ENCODE results near the gene RPAP2.
A peak's percentile ranks its signal among the peaks of the same experiment; 100 is the strongest.
"Not testable (repeated sequence)": the region's sequence is repeated elsewhere in the genome, so short reads cannot be mapped to it uniquely, and the experiment has no call there.

The RPAP2 gene

DNA sequence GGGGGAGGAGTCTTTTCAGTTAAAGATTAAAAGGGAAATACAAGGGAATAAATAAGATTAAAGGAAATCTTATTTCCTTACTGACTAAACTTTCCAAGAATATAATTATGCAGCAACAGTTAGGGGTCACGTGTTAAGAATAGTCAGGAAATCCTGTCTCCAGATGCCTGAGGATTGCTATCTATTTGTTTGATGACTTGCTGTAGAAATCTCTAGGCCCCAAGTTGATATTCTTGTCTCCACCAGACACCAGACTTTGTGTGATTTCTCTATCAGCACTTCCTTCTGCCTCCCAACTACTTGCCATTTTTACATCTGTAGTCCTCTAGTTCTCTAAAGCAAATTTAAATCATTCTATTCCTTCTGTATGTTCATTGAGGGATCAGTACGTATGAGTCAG, 77.5 kb downstream of the RPAP2 start:
- DNase-seq (ENCODE audit: low read depth in 3 of 3): no peak

GRCh38 chr1:92377991-92378390, 79.1 kb downstream of the RPAP2 start:
- DNase-seq (ENCODE audit: low read depth in 3 of 3): not testable (repeated sequence)

- DNase-seq (ENCODE audit: low read depth in 3 of 3): no peak
Measured at GRCh38 chr1:92380867-92381266, 82.0 kb downstream of the RPAP2 start.

DNA sequence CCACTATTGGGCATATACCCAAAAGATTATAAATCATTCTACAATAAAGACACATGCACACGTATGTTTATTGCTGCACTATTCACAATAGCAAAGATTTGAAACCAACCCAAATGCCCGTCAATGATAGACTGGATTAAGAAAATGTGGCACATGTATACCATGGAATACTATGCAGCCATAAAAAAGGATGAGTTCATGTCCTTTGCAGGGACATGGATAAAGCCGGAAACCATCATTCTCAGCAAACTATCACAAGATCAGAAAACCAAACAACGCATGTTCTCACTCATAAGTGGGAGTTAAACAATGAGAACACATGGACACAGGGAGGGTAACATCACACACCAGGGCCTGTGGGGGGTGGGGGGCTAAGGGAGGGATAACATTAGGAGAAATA, 95.1 kb downstream of the RPAP2 start:
- not testable (repeated sequence) for DNase-seq (ENCODE audit: low read depth in 3 of 3)

DNA sequence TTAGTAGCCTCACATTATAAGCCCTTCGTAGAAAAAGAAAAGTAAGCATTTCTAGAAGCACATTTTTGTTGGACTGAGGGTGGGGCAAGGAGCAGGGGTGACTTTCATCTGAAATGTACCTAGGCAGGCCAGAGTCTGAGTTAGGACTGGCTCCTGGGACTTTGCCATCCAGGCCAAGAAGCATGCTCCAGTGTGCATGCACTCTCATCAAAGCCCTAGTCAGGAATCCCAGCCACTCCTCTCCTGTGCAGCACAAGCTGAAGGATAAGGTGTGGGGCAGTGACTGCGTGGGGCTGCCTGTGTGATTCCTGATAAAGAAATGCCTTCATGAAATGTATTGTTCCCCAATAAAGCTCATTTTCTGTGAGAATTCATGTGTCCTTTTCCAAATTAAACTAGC, 99.7 kb downstream of the RPAP2 start:
- no peak for DNase-seq (ENCODE audit: low read depth in 3 of 3)

GRCh38 chr1:92399076-92399475, 100.2 kb downstream of the RPAP2 start:
- no peak for DNase-seq (ENCODE audit: low read depth in 3 of 3)

GRCh38 chr1:92404661-92405060, 105.8 kb downstream of the RPAP2 start:
- DNase-seq (ENCODE audit: low read depth in 3 of 3): no peak

DNA sequence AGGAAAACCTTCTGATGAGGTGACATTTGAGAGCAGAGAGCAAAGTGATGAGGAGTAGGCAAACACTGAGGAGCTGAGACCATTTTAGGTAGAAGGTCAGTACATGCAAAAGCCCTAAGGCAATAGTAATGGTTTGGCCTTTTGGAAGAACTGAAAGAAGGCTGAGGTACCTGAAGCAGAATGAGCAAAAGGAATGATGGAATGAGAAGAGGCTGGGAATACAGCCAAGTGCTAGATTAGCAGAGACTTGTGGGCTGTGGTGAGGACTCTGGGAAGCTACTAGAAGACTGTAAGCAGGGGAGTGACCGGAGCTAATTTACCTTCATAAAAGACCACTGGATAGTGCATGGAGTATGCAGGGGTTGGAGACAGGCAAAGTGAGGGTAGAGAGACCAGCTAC, 110.0 kb downstream of the RPAP2 start:
- no peak for DNase-seq (ENCODE audit: low read depth in 3 of 3)

DNA sequence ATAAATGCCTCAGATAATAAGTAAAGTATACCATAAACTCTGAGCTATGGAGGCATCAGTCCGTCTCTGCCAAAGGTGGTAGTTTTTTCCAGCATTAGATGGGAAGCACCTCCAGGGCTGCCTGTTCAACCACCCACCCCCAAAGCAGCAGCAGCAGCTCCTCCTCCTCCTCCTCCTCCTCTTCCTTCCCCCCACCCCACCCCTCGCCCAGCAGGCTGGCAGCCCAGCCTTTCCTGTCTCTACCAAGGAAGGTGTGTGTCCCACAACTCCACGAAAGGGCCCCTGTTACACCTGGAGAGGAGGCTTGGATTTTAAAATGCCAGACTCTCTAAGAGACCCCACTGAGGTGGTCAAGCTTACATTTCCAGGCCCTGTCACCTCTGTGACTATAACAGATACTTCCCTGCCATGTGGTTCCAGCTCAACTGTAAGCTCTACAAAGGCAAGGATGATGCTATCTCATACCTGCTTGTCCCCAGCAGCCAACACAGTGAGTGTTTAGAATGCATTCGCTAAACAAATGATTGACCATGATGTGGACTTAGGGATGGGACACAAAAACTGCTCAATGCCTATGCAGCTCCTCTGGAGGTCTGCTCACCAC, 111.2 kb downstream of the RPAP2 start:
- no peak for DNase-seq (ENCODE audit: low read depth in 3 of 3)

- DNase-seq (ENCODE audit: low read depth in 3 of 3): peak in 2 of 3 experiments; percentile 1 to 11
Measured at GRCh38 chr1:92410706-92411105, 111.8 kb downstream of the RPAP2 start.

- DNase-seq (ENCODE audit: low read depth in 3 of 3): no peak
Measured at GRCh38 chr1:92411511-92411910, 112.7 kb downstream of the RPAP2 start.

DNA sequence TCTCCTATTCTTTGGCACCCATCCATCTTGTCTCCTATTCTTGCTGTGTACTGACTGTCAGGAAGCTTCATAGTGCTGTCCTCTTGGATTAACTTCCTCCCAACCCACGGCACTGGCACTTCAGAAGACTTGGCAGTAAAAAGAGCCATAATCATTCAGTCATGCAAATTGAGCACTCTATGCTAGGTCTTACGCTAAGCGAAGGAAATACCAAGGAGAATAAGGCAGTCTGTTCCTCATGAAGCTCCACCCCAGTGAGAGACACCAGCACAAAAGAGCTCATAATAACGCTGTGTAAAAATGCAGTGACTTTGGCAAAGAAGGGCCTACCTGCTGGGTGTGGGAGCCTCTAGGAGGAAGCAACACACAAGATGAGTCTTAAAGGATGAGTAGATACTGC, 120.8 kb downstream of the RPAP2 start:
- no peak for DNase-seq (ENCODE audit: low read depth in 3 of 3)

DNA sequence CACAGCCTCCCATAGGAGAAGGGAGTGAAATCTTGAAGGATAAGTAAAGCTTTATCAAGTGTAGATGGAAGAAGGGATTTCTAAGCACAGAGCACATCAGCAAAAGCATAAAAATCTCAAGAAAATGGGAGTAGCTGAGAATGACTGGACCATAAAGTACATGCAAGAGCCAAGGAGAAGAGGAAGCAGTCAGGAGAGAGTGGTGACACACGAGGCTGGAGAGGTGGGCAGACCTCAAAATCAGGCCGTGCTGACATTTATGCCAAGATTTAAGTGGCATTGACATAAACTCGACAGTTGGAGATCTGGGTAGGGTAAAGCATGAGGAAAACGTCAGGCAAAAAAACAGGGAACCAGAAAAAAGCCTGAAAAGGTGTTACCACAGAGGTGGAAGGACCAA, 125.5 kb downstream of the RPAP2 start:
- no peak for DNase-seq (ENCODE audit: low read depth in 3 of 3)

- no peak for DNase-seq (ENCODE audit: low read depth in 3 of 3)
Measured at GRCh38 chr1:92425617-92426016, 126.8 kb downstream of the RPAP2 start.

DNA sequence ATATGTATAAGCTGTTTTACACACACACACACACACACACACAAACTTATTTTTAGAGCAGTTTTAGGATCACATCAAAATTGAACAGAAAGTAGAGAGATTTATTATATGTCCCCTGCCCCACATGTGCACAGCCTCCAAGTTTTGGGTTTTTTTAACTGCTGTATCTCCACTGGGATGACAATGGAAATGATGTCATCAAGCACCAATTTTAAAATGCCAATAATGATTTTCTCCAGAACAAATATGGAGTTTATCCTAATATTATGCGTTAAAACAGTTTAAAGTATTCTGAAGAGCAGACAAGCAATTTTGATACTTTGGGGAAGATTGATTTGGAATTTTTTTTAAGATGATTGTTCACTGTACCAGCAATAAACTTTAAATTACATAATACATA, 131.2 kb downstream of the RPAP2 start:
- DNase-seq (ENCODE audit: low read depth in 3 of 3): no peak

DNA sequence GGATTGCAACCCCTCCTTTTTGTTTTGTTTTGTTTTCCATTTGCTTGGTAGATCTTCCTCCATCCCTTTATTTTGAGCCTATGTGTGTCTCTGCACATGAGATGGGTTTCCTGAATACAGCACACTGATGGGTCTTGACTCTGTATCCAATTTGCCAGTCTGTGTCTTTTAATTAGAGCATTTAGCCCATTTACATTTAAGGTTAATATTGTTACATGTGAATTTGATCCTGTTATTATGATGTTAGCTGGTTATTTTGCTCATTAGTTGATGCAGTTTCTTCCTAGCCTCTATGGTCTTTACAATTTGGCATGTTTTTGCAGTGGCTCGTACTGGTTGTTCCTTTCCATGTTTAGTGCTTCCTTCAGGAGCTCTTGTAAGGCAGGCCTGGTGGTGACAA, 135.7 kb downstream of the RPAP2 start:
- DNase-seq (ENCODE audit: low read depth in 3 of 3): not testable (repeated sequence)

DNA sequence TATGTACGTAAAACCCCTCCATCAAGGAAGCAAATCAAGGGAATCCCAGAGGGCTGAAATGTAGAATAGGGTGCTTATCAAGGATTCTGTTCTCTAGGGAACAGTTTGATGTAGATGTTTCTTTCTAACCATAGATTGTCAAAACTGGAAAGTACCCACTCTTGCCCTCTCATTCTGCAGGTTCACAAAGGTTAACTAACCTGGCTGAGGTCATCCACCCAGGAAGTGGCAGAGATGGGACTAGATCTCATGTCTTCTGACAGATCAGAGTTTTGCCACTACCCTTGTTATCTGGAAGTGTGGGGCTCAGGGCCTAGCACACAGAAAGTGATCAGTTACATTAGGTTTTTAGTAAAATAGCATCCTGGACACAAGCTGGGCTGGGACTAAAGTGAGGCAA, 140.4 kb downstream of the RPAP2 start:
- DNase-seq (ENCODE audit: low read depth in 3 of 3): no peak

DNA sequence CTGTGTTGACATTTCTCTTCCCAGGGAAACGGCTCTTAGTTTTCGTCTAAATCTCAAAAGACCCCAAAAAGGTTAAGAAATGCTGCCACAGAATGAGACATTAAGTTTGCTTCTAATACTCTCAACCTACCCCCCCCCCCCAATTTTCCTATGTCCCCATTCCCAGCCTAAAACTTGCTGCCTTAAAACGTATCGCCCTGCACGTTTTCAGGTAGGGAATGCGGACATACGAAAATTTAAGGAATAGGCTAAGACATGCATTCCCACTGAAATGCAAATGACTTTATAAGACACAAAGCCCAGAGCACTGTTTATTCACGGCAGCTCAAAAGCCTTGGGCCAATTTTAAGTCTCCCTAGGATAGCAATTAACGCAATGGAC, 142.4 kb downstream of the RPAP2 start:
- DNase-seq (ENCODE audit: low read depth in 3 of 3): no peak

GRCh38 chr1:92441697-92442342, 143.0 kb downstream of the RPAP2 start:
- DNase-seq (ENCODE audit: low read depth in 3 of 3): no peak

DNA sequence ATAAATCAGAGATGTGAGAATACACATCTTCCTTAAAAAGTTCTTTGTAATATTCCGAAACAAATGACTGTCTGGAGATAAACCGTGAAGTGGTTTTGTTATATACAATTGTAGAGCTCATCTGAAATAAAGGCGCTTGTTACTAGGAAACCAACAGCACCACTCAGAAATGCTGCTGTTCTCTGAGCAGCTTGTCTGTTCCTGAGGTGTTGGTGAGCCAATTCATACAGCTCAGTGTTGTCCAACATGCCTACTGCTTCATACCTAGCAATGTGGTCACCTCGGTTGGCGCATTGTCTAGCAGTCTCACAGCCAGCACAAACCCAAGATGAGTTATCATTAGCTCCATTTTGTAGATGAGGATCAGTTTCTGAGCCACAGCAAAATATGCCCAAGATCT, 143.5 kb downstream of the RPAP2 start:
- DNase-seq (ENCODE audit: low read depth in 3 of 3): no peak

DNA sequence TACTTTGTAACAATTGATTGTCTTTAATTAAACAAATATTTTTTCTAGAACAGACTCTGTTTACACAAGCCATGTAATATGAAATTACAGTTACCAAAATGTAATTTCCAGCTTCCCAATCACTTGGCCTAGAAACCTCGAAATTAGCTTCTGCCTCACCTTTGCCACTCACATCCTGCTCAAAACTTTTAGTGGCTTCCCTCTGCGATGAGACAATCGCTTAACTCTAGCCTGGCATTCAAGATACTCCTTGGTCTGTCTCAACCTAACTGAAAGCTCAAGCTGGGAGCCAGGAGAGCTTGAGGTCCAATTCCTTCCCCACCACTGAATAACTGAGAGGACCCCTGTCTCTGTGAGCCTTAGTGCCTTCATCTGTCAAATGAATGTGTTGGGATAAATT, 145.0 kb downstream of the RPAP2 start:
- DNase-seq (ENCODE audit: low read depth in 3 of 3): no peak

GRCh38 chr1:92444351-92444750, 145.5 kb downstream of the RPAP2 start:
- no peak for DNase-seq (ENCODE audit: low read depth in 3 of 3)

GRCh38 chr1:92445865-92446264, 147.0 kb downstream of the RPAP2 start:
- no peak for DNase-seq (ENCODE audit: low read depth in 3 of 3)

GRCh38 chr1:92446546-92446945, 147.7 kb downstream of the RPAP2 start:
- no peak for DNase-seq (ENCODE audit: low read depth in 3 of 3)
